GOT3 (cell line): ENCODE data around the gene ABHD12.

Source experiments
- DNase-seq: peaks from one replicate; lab custom pipeline; 2025; ENCODE audit warnings: mixed read lengths; lab: John Stamatoyannopoulos, UW

ABHD12 gene

GRCh38 chr20:25289886-25290597 is 100.6 kb downstream of the ABHD12 start:
- no peak for DNase-seq

- no peak for DNase-seq
Observed at GRCh38 chr20:25288291-25289181, 102.1 kb downstream of the ABHD12 start.

- DNase-seq: no peak
Observed at GRCh38 chr20:25287631-25288290, 102.9 kb downstream of the ABHD12 start.

- DNase-seq: no peak
Observed at GRCh38 chr20:25286917-25287316, 103.7 kb downstream of the ABHD12 start.

GRCh38 chr20:25285856-25286798 is 104.5 kb downstream of the ABHD12 start:
- DNase-seq: no peak

- DNase-seq: no peak
Observed at GRCh38 chr20:25285091-25285647, 105.5 kb downstream of the ABHD12 start.

GRCh38 chr20:25284131-25284601 is 106.5 kb downstream of the ABHD12 start:
- no peak for DNase-seq

GRCh38 chr20:25283221-25283951 is 107.2 kb downstream of the ABHD12 start:
- no peak for DNase-seq

- DNase-seq: no peak
Observed at GRCh38 chr20:25282796-25283195, 107.8 kb downstream of the ABHD12 start.

GRCh38 chr20:25282034-25282781 is 108.4 kb downstream of the ABHD12 start:
- no peak for DNase-seq

GRCh38 chr20:25281541-25281991 is 109.1 kb downstream of the ABHD12 start:
- no peak for DNase-seq

- no peak for DNase-seq
Observed at GRCh38 chr20:25280574-25281535, 109.8 kb downstream of the ABHD12 start.

- no peak for DNase-seq
Observed at GRCh38 chr20:25280051-25280573, 110.5 kb downstream of the ABHD12 start.

GRCh38 chr20:25279403-25279802 is 111.2 kb downstream of the ABHD12 start:
- no peak for DNase-seq

- DNase-seq: no peak
Observed at GRCh38 chr20:25278636-25279361, 111.8 kb downstream of the ABHD12 start.

GRCh38 chr20:25277941-25278521 is 112.6 kb downstream of the ABHD12 start:
- DNase-seq: no peak
